Measurements from ENCODE around the gene COL1A2.

Gene COL1A2

GRCh38 chr7:94458041-94458440 is 63.3 kb downstream of the COL1A2 start:
- TF ChIP-seq CTCF (IDR thresholded peaks at IDR 0.05): no peak
- H3K4me3 ChIP-seq: no peak overlapping the region

GRCh38 chr7:94466516-94466915 is 71.8 kb downstream of the COL1A2 start:
- DNase-seq (ENCODE audit: low spot score): no peak
- Histone ChIP-seq H3K4me3 (no peak overlapping the region), H3K27ac (no peak overlapping the region)
- no peak for TF ChIP-seq CTCF (IDR thresholded peaks at IDR 0.05)

More at GRCh38 chr7:94458041-94458440, 63.3 kb downstream of the COL1A2 start:
- no peak for DNase-seq (ENCODE audit: low spot score)
- H3K27ac ChIP-seq: no peak overlapping the region

- TF ChIP-seq CTCF (IDR thresholded peaks at IDR 0.05): no peak
- H3K4me3 ChIP-seq: no peak overlapping the region
- H3K27ac ChIP-seq: no peak overlapping the region
- DNase-seq (ENCODE audit: low spot score): no peak
Observed at GRCh38 chr7:94471604-94472003, 76.9 kb downstream of the COL1A2 start.

GRCh38 chr7:94472608-94473007 is 77.9 kb downstream of the COL1A2 start:
- no peak for TF ChIP-seq CTCF (IDR thresholded peaks at IDR 0.05)
- H3K27ac ChIP-seq: no peak overlapping the region

GRCh38 chr7:94476251-94476840 is 81.7 kb downstream of the COL1A2 start:
- TF ChIP-seq CTCF (IDR thresholded peaks at IDR 0.05): no peak
- no peak overlapping the region for H3K4me3 ChIP-seq
- DNase-seq (ENCODE audit: low spot score): no peak
- no peak overlapping the region for H3K27ac ChIP-seq

More at GRCh38 chr7:94472608-94473007, 77.9 kb downstream of the COL1A2 start:
- DNase-seq (ENCODE audit: low spot score): no peak
- no peak overlapping the region for H3K4me3 ChIP-seq

- no peak for DNase-seq (ENCODE audit: low spot score)
- Histone ChIP-seq H3K4me3 (no peak overlapping the region), H3K27ac (no peak overlapping the region)
- TF ChIP-seq CTCF (IDR thresholded peaks at IDR 0.05): no peak
Observed at GRCh38 chr7:94477878-94478277, 83.2 kb downstream of the COL1A2 start.

- no peak overlapping the region for H3K27ac ChIP-seq
- no peak for DNase-seq (ENCODE audit: low spot score)
- TF ChIP-seq CTCF (IDR thresholded peaks at IDR 0.05): no peak
- no peak overlapping the region for H3K4me3 ChIP-seq
Observed at GRCh38 chr7:94478648-94479214, 84.0 kb downstream of the COL1A2 start.
